Trophoblast cell (in vitro differentiated cells and primary cell): ENCODE measurements around the gene CORO2A.

Source experiments
- DNase-seq, 2 donors: peaks; one replicate each; pipeline ENCODE4 v3.0.0-alpha.2; 2016
- H2AFZ ChIP-seq: 2 replicates; pipeline ENCODE4 v1.6.1; 2013; ENCODE audit warnings: low read length, moderate library complexity, mild to moderate bottlenecking; ENCODE audit not compliant: insufficient read depth, poor library complexity
- H2AK5ac ChIP-seq: 2 replicates; pipeline ENCODE4 v1.6.1; 2013; ENCODE audit warnings: mild to moderate bottlenecking, low read length
- H2BK120ac ChIP-seq: 2 replicates; pipeline ENCODE4 v1.6.1; 2013; ENCODE audit warnings: low read length, mild to moderate bottlenecking, moderate library complexity; ENCODE audit not compliant: insufficient read depth, poor library complexity
- H2BK12ac ChIP-seq: 2 replicates; pipeline ENCODE4 v1.6.1; 2013; ENCODE audit warnings: mild to moderate bottlenecking, low read length, moderate library complexity
- H2BK5ac ChIP-seq: 2 replicates; pipeline ENCODE4 v1.6.1; 2013; ENCODE audit warnings: low read length, low read depth, moderate library complexity, mild to moderate bottlenecking; ENCODE audit not compliant: poor library complexity
- H3K14ac ChIP-seq: 2 replicates; pipeline ENCODE4 v1.6.1; 2013; ENCODE audit warnings: mild to moderate bottlenecking, low read length
- H3K18ac ChIP-seq: 2 replicates; pipeline ENCODE4 v1.6.1; 2013; ENCODE audit warnings: mild to moderate bottlenecking, low read length
- H3K23ac ChIP-seq: 2 replicates; pipeline ENCODE4 v1.6.1; 2013; ENCODE audit warnings: low read length
- H3K27ac ChIP-seq: 2 replicates; pipeline ENCODE4 v1.5.1; 2013; ENCODE audit warnings: low read depth, mild to moderate bottlenecking, inconsistent platforms, low read length, moderate library complexity
- H3K27me3 ChIP-seq: 2 replicates; pipeline ENCODE4 v1.6.1; 2013; ENCODE audit warnings: inconsistent platforms, mild to moderate bottlenecking, low read length, moderate library complexity; ENCODE audit not compliant: insufficient read depth
- H3K36me3 ChIP-seq, 2 experiments: 1 replicate in 1 of 2; 2 replicates in 1 of 2; pipeline ENCODE4 v1.6.1; 2013; ENCODE audit warnings: low read length in 2 of 2, mild to moderate bottlenecking in 2 of 2, moderate library complexity in 1 of 2; ENCODE audit not compliant: insufficient read depth in 2 of 2, control insufficient read depth in 1 of 2
- H3K4ac ChIP-seq: 2 replicates; pipeline ENCODE4 v1.6.1; 2013; ENCODE audit warnings: low read depth, mild to moderate bottlenecking, low read length, moderate library complexity
- H3K4me1 ChIP-seq, 2 experiments: 1 replicate in 1 of 2; 2 replicates in 1 of 2; pipeline ENCODE4 v1.6.1; 2013; ENCODE audit warnings: low read length in 2 of 2, mild to moderate bottlenecking in 2 of 2, moderate library complexity in 1 of 2; ENCODE audit not compliant: insufficient read depth in 2 of 2, control insufficient read depth in 1 of 2
- H3K4me2 ChIP-seq: 2 replicates; pipeline ENCODE4 v1.6.1; 2013; ENCODE audit warnings: inconsistent platforms, mild to moderate bottlenecking, low read length, moderate library complexity
- H3K4me3 ChIP-seq: 2 replicates; pipeline ENCODE4 v1.5.1; 2013; ENCODE audit warnings: mild to moderate bottlenecking, low read depth, low read length, inconsistent platforms
- H3K79me1 ChIP-seq: one replicate; pipeline ENCODE4 v1.6.1; 2013; ENCODE audit warnings: low read length
- H3K79me2 ChIP-seq: 2 replicates; pipeline ENCODE4 v1.6.1; 2013; ENCODE audit warnings: low read length, mild to moderate bottlenecking; ENCODE audit not compliant: control insufficient read depth, insufficient read depth, poor library complexity
- H3K9ac ChIP-seq: 2 replicates; pipeline ENCODE4 v1.6.1; 2013; ENCODE audit warnings: mild to moderate bottlenecking, low read length
- H3K9me3 ChIP-seq: 2 replicates; pipeline ENCODE4 v1.6.1; 2013; ENCODE audit warnings: low read depth, mild to moderate bottlenecking, control low read depth, inconsistent platforms, low read length; ENCODE audit not compliant: insufficient read depth
- H4K12ac ChIP-seq: 2 replicates; pipeline ENCODE4 v1.6.1; 2013; ENCODE audit warnings: low read depth, mild to moderate bottlenecking, low read length, moderate library complexity
- H4K8ac ChIP-seq: 2 replicates; pipeline ENCODE4 v1.6.1; 2013; ENCODE audit warnings: low read depth, mild to moderate bottlenecking, low read length, moderate library complexity
- H4K91ac ChIP-seq: one replicate; pipeline ENCODE4 v1.6.1; 2013; ENCODE audit warnings: low read depth, mild to moderate bottlenecking, low read length, moderate library complexity
- WGBS: extraction: QIAGEN DNeasy Blood & Tissue Kit; methylation state at CpG from one replicate; pipeline ENCODE4 v1.1.7; 2013; ENCODE audit warnings: missing lambda C conversion rate; ENCODE audit not compliant: insufficient read length, insufficient coverage; ENCODE audit errors: extremely low coverage; 5-methylcytosine and 5-hydroxymethylcytosine counted together

The CORO2A gene

GRCh38 chr9:98181746-98182068, 10.7 kb downstream of the CORO2A start:
- H3K4me3 ChIP-seq: peak overlapping the region; percentile 48
- H2BK5ac ChIP-seq: no peak overlapping the region
- H4K12ac ChIP-seq: no peak overlapping the region
- no peak overlapping the region for H3K4me2 ChIP-seq
- H2AFZ ChIP-seq: no peak overlapping the region
- no peak overlapping the region for H3K23ac ChIP-seq
- H4K8ac ChIP-seq: no peak overlapping the region
- H2BK120ac ChIP-seq: no peak overlapping the region
- no peak overlapping the region for H3K9ac ChIP-seq
- H3K18ac ChIP-seq: no peak overlapping the region
- H3K79me1 ChIP-seq: peaks cover 2% of the 10 kb centered on the region
- no peaks in the 10 kb centered on the region for H3K27me3 ChIP-seq
- peaks cover 6 to 17% of the 10 kb centered on the region in 2 experiments for H3K4me1 ChIP-seq
- no peak overlapping the region for H3K14ac ChIP-seq
- H2BK12ac ChIP-seq: no peak overlapping the region
- no CpG with 5 or more reads among the region's 5 CpGs for WGBS
- peaks cover 4 to 18% of the 10 kb centered on the region in 2 experiments for H3K36me3 ChIP-seq
- no peak overlapping the region for H2AK5ac ChIP-seq
- no peak overlapping the region for H4K91ac ChIP-seq
- H3K27ac ChIP-seq: no peak overlapping the region
- DNase-seq: no peak
- H3K79me2 ChIP-seq: peaks cover 15% of the 10 kb centered on the region
- peak overlapping the region; percentile 43 for H3K4ac ChIP-seq
- H3K9me3 ChIP-seq: no peaks in the 10 kb centered on the region

GRCh38 chr9:98180996-98181395, 11.4 kb downstream of the CORO2A start:
- Histone ChIP-seq H2BK12ac (no peak overlapping the region), H2BK5ac (no peak overlapping the region), H3K18ac (no peak overlapping the region), H3K4me2 (no peak overlapping the region), H3K79me2 (peaks cover 15% of the 10 kb centered on the region), H3K4me3 (no peak overlapping the region), H3K9ac (no peak overlapping the region), H3K36me3 (peaks cover 4 to 18% of the 10 kb centered on the region in 2 experiments), H3K27ac (no peak overlapping the region), H3K23ac (no peak overlapping the region), H4K12ac (no peak overlapping the region), H2AK5ac (no peak overlapping the region), H3K4ac (peak overlapping the region; percentile 41), H3K14ac (no peak overlapping the region), H2BK120ac (no peak overlapping the region), H4K91ac (no peak overlapping the region), H3K27me3 (no peaks in the 10 kb centered on the region), H3K9me3 (no peaks in the 10 kb centered on the region), H3K4me1 (peaks cover 11 to 22% of the 10 kb centered on the region in 2 experiments), H2AFZ (no peak overlapping the region), H3K79me1 (peaks cover 4% of the 10 kb centered on the region), H4K8ac (no peak overlapping the region)
- no CpG with 5 or more reads among the region's 6 CpGs for whole genome bisulfite sequencing
- no peak for DNase-seq

DNA sequence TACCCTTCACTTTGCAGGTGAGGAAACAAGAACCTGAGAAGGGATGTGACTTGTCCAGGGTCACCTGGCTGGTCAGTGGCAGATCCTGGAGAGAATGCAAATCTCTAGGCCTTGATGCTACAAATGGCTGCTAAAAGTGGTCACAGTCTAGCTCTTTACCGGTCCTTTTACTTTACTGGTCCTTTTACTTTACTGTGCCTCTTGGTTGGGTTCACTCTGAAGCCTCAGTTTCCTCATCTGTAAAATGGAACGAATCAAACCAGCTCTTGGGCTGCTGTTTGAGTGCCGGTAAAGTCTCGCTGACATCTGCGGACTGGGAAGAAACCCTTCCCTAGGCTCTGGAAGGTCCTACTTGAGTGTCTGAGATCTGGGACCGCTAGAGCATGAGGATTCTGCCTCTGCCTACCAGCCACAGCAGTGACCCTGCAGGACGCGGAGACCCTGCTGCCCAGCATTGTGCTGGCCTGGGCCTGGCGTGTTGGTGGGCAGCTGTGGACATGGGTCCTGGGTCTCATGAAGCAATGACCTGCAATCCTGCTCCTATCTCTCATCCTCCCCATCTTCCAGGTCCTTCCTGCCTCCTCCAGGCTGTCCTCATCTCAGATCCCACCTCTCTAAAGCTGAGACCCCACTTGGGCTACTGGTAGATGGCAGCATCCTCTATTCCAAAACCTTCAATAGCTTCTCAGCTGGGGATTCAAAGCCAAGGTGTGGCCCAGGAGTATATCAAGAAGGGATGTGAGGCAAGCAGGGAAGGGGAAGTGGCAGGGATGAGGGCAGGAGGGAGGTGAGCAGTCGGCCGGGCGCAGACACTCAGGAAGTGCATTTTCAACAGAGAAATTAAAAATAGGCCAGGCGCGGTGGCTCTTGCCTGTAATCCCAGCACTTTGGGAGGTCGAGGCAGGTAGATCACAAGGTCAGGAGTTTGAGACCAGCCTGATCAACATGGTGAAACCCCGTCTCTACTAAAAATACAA, 13.3 kb downstream of the CORO2A start:
- Histone ChIP-seq H3K14ac (no peak overlapping the region), H4K91ac (no peak overlapping the region), H4K8ac (no peak overlapping the region), H3K36me3 (peaks cover 3 to 4% of the 10 kb centered on the region in 2 experiments), H3K27ac (no peak overlapping the region), H3K27me3 (no peaks in the 10 kb centered on the region), H2AFZ (no peak overlapping the region), H3K9me3 (no peaks in the 10 kb centered on the region), H3K18ac (no peak overlapping the region), H3K79me1 (peaks cover 6% of the 10 kb centered on the region), H2AK5ac (no peak overlapping the region), H2BK5ac (no peak overlapping the region), H3K4ac (peak overlapping the region; percentile 23), H3K4me1 (peaks cover 17% of the 10 kb centered on the region in 2 experiments), H3K9ac (no peak overlapping the region), H2BK12ac (no peak overlapping the region), H2BK120ac (no peak overlapping the region), H3K4me3 (no peak overlapping the region), H3K23ac (no peak overlapping the region), H3K4me2 (no peak overlapping the region), H4K12ac (no peak overlapping the region), H3K79me2 (peaks cover 14% of the 10 kb centered on the region)
- WGBS: no CpG with 5 or more reads among the region's 16 CpGs
- DNase-seq: no peak

DNA sequence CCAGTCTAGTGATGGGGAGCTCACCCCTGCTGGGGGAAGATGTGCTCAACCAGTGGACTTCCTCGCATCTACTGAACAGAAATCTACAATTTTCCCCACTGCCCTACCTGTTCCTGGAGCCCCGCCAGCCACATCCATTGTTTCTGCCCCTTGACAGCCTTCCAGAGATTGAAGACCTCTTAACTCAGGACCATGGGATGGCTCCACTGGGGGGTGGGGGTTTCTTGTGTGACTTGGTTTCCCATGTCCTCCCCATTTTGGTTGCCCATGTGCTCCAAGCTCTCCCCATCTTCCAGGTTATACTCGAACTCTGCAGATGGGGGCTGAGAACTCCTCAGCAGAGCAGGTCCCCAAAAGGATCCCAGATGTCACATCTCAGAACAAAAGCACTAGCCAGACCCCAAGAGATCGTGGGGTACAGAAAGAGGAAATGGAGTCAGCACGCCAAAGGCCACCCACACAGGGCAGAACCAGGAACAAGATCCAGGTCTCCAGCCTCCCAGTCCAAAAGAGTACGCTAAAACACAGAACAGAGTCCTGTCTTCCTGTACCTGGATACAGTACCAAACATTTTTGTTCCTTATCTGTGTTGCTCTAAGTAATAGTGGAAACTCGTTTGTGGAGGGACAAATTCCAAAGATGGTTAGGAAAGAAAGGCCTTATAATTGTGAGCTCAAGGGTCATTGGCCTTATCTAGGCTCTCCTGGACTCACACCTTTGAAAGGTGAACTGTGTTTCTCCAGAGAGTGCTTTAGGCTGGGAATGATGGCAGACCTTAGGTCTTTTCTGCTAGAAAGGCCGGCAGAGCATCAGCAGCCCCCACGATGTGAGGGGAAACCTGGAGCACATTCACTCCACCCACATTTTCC, 15.8 kb downstream of the CORO2A start:
- peak in 1 of 2 donors; percentile 78 for DNase-seq
- no peak overlapping the region for H4K8ac ChIP-seq
- H3K18ac ChIP-seq: peak overlapping the region; percentile 48
- H2AK5ac ChIP-seq: no peak overlapping the region
- peaks cover 8% of the 10 kb centered on the region for H3K79me1 ChIP-seq
- peaks cover 17% of the 10 kb centered on the region for H3K79me2 ChIP-seq
- no peak overlapping the region for H3K4me2 ChIP-seq
- no peaks in the 10 kb centered on the region for H3K27me3 ChIP-seq
- peak overlapping the region; percentile 8 for H2BK120ac ChIP-seq
- H3K4me1 ChIP-seq: peaks cover 27% of the 10 kb centered on the region in 2 experiments
- H3K23ac ChIP-seq: no peak overlapping the region
- H4K91ac ChIP-seq: no peak overlapping the region
- no CpG with 5 or more reads among the region's 9 CpGs for WGBS
- H3K9me3 ChIP-seq: no peaks in the 10 kb centered on the region
- H3K14ac ChIP-seq: no peak overlapping the region
- no peak overlapping the region for H2BK5ac ChIP-seq
- H3K4me3 ChIP-seq: no peak overlapping the region
- H3K9ac ChIP-seq: no peak overlapping the region
- H2AFZ ChIP-seq: no peak overlapping the region
- peak overlapping the region; percentile 43 for H3K4ac ChIP-seq
- H2BK12ac ChIP-seq: no peak overlapping the region
- H4K12ac ChIP-seq: peak overlapping the region; percentile 12
- H3K27ac ChIP-seq: no peak overlapping the region
- peaks cover 2 to 3% of the 10 kb centered on the region in 2 experiments for H3K36me3 ChIP-seq
